GM23338 (cell line): ENCODE measurements around the gene PIK3AP1. TPM values are rescaled to one million over a fixed set of nuclear protein-coding genes. Genes with fewer than 3 reads are reported as not detected.

Experiments
- ATAC-seq: fragments of 200-7000 bp; cut with Tn5 transposase; 3 replicates; pipeline ENCODE4 v1.9.1; 2020
- DNase-seq: peaks from one replicate; pipeline ENCODE4 v3.0.0-alpha.2; 2015; ENCODE audit warnings: low spot score
- H2AFZ ChIP-seq: fragments of 200-600 bp; sonication (generic); 2 replicates; pipeline ENCODE4 v1.8.0; 2016; ENCODE audit warnings: antibody characterized with exemption, mild to moderate bottlenecking, moderate library complexity
- H3F3A ChIP-seq: fragments of 200-600 bp; sonication (generic); replicated peaks from 2 replicates; pipeline ENCODE4 v1.8.0; 2017; ENCODE audit warnings: antibody characterized with exemption, mixed run types, low read depth
- H3K27ac ChIP-seq: fragments of 200-600 bp; sonication (generic); 2 replicates; pipeline ENCODE4 v1.6.1; 2016; ENCODE audit warnings: low read depth
- H3K27me3 ChIP-seq: fragments of 200-600 bp; sonication (generic); 2 replicates; pipeline ENCODE4 v1.8.0; 2016; ENCODE audit warnings: mild to moderate bottlenecking, mixed run types, moderate library complexity; ENCODE audit not compliant: insufficient read depth
- H3K36me3 ChIP-seq: fragments of 200-600 bp; sonication (generic); 2 replicates; pipeline ENCODE4 v1.8.0; 2016; ENCODE audit warnings: mild to moderate bottlenecking; ENCODE audit not compliant: insufficient read depth
- H3K4me1 ChIP-seq: fragments of 200-600 bp; sonication (generic); 2 replicates; pipeline ENCODE4 v1.8.0; 2016; ENCODE audit warnings: mild to moderate bottlenecking, moderate library complexity; ENCODE audit not compliant: insufficient read depth
- H3K4me2 ChIP-seq: fragments of 200-600 bp; sonication (generic); 2 replicates; pipeline ENCODE4 v1.7.1; 2017; ENCODE audit warnings: mixed run types
- H3K4me3 ChIP-seq: fragments of 200-600 bp; sonication (generic); 2 replicates; pipeline ENCODE4 v1.6.1; 2016; ENCODE audit warnings: mixed run types
- H3K79me2 ChIP-seq: fragments of 200-600 bp; sonication (generic); replicated peaks from 2 replicates; pipeline ENCODE4 v1.8.0; 2017; ENCODE audit warnings: mild to moderate bottlenecking; ENCODE audit not compliant: insufficient read depth
- H3K9me2 ChIP-seq: fragments of 200-600 bp; sonication (generic); 2 replicates; pipeline ENCODE4 v1.8.0; 2017; ENCODE audit not compliant: insufficient read depth
- H4K20me1 ChIP-seq: fragments of 200-600 bp; sonication (generic); replicated peaks from 2 replicates; pipeline ENCODE4 v1.8.0; 2017; ENCODE audit warnings: mild to moderate bottlenecking; ENCODE audit not compliant: insufficient read depth
- H3K27ac Mint-ChIP-seq: 2 replicates; pipeline ENCODE4 v1.8.0; 2020; ENCODE audit warnings: inconsistent platforms, mild to moderate bottlenecking, moderate library complexity, mixed read lengths
- H3K27me3 Mint-ChIP-seq: 3 replicates; pipeline ENCODE4 v1.8.0; 2022; ENCODE audit warnings: low read depth, mild to moderate bottlenecking, moderate library complexity, mixed read lengths, inconsistent platforms; ENCODE audit not compliant: insufficient read depth, poor library complexity
- H3K36me3 Mint-ChIP-seq: 3 replicates; pipeline ENCODE4 v1.8.0; 2021; ENCODE audit warnings: low read depth, mild to moderate bottlenecking, inconsistent platforms, moderate library complexity, mixed read lengths
- H3K4me1 Mint-ChIP-seq: 3 replicates; pipeline ENCODE4 v1.8.0; 2020; ENCODE audit warnings: mild to moderate bottlenecking, inconsistent platforms, mixed read lengths
- H3K4me3 Mint-ChIP-seq: 3 replicates; pipeline ENCODE4 v1.8.0; 2021; ENCODE audit warnings: moderate library complexity, mild to moderate bottlenecking, inconsistent platforms, mixed read lengths
- H3K9me3 Mint-ChIP-seq: 3 replicates; pipeline ENCODE4 v1.8.0; 2020; ENCODE audit warnings: moderate library complexity, mild to moderate bottlenecking, inconsistent platforms, mixed read lengths
- CREB1 ChIP-seq: fragments of 250-450 bp; sonication (Bioruptor Pico); IDR thresholded peaks from 2 replicates; pipeline ENCODE4 v1.5.0; 2020; ENCODE audit warnings: low read depth, mild to moderate bottlenecking, moderate library complexity
- EZH2 ChIP-seq: fragments of 200-600 bp; sonication (generic); IDR thresholded peaks from one replicate; pipeline ENCODE4 v1.8.0; 2017; ENCODE audit warnings: antibody characterized with exemption, mild to moderate bottlenecking, low read depth; ENCODE audit not compliant: unreplicated experiment
- JUNB ChIP-seq: IDR thresholded peaks from one replicate; pipeline ENCODE4 v1.6.1; 2016; ENCODE audit warnings: antibody characterized with exemption; ENCODE audit not compliant: unreplicated experiment
- POLR2AphosphoS5 ChIP-seq: IDR thresholded peaks from 2 replicates; pipeline ENCODE4 v1.6.1; 2016; ENCODE audit warnings: antibody characterized with exemption, low read depth
- ZNF114 ChIP-seq: fragments of 250-450 bp; sonication (Bioruptor Pico); IDR thresholded peaks from 2 replicates; pipeline ENCODE4 v1.5.0; 2020; ENCODE audit warnings: mild to moderate bottlenecking, moderate library complexity
- polyA plus RNA-seq: library from polyadenylated mRNA; unstranded; fragments of >200 nt; fragmentation: Nextera tagmentation; extraction: Ambion mirVana; gene quantifications from 2 replicates; pipeline ENCODE4 v1.2.1, GENCODE V29; 2016
- total RNA-seq: library from RNA; depleted of rRNA; stranded (reverse); fragments of >200 nt; shearing (Covaris generic); gene quantifications from 2 replicates; pipeline ENCODE4 v1.2.3, GENCODE V29; 2014
- TF ChIP-seq, protein P1 (sequence below): IDR thresholded peaks from 2 replicates; pipeline ENCODE4 v1.6.1; 2016; ENCODE audit warnings: antibody characterized with exemption
- TF ChIP-seq, protein P2 (sequence below), 2 experiments: fragments of 200-600 bp in 1 of 2; sonication (generic) in 1 of 2; conservative IDR thresholded peaks; 2 replicates each; pipeline versions ENCODE4 v1.5.1 to v1.6.1; 2016 to 2017; ENCODE audit warnings: antibody characterized with exemption in 2 of 2, low read depth in 2 of 2, mild to moderate bottlenecking in 2 of 2, moderate library complexity in 1 of 2
- TF ChIP-seq, protein P3 (sequence below): IDR thresholded peaks from one replicate; pipeline ENCODE4 v1.6.1; 2018; ENCODE audit warnings: antibody characterized with exemption; ENCODE audit not compliant: unreplicated experiment

The PIK3AP1 gene
- total and polyA plus RNA-seq, 2 experiments from 2014 or later, result 0.65 to 2.3 TPM

DNA sequence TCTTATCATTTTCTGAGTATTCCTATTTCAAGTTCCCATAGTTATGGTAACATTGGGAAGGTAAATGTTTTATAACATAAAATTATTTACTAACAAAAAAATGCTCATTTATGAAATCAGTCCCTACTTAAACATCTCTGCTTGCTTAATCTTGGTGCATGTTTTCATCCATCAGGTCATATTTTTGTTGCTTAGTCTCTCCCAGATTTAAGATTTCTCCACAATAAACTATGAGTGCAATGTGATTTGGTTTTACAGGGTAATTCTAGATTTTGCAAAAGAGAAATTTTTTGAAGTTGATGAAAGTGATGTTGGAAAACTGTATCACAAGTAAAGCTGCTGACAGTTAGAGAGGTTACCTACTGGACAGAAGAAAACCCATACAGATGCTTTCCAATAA lies 28.6 kb downstream of the PIK3AP1 start (continued):
- TF ChIP-seq, protein P1, sequence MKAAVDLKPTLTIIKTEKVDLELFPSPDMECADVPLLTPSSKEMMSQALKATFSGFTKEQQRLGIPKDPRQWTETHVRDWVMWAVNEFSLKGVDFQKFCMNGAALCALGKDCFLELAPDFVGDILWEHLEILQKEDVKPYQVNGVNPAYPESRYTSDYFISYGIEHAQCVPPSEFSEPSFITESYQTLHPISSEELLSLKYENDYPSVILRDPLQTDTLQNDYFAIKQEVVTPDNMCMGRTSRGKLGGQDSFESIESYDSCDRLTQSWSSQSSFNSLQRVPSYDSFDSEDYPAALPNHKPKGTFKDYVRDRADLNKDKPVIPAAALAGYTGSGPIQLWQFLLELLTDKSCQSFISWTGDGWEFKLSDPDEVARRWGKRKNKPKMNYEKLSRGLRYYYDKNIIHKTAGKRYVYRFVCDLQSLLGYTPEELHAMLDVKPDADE, result no peak
- TF ChIP-seq ZNF114 (CRISPR knock-in tag) (no peak), CREB1 (CRISPR knock-in tag) (no peak), POLR2AphosphoS5 (no peak)

DNA sequence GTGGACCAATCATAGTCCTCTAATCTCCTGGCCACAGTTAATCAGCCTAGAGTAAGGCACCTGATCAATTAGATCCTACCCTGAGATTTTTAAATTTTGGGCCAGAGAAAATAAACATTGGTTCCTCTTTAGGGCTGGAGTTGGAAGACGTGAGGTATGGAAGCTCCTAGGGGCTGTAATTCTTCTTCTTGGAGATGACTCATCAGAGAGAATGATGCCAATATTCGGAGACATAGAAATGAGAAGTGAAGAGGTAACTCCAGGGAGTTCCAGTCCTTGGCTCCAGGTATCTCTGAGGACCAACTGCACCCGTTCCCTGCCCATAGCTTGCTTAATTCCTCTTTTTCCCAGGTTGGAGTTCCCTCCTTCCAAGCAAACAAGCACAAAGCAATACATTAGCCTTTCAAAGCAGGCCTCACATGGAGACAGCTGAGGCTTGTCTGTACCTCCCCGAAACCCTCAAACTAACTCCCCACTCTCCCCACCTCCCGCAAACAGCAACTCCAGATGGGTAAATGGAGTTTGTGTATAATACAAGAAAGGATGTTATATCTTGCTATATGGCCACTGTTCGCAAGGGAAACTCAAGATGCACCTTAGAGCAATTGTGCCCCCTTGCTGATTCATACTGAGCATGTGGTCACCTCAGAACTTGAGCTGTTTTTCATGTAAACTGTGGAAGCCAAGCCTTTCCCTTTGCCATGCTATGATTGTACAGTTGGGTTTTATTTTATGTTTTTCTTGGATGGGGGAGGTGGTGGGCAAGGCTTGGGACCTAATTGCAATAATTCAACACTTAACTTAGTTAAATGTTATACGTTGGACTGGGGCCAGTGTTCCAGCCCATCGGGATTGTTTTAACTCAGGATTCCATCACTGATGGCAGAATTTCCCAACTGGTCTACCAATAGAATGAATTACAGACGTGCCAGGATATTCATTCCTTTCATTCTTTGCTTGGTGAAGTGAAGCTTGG lies 29.3 kb downstream of the PIK3AP1 start:
- TF ChIP-seq ZNF114 (CRISPR knock-in tag), result no peak
- TF ChIP-seq, protein P2, sequence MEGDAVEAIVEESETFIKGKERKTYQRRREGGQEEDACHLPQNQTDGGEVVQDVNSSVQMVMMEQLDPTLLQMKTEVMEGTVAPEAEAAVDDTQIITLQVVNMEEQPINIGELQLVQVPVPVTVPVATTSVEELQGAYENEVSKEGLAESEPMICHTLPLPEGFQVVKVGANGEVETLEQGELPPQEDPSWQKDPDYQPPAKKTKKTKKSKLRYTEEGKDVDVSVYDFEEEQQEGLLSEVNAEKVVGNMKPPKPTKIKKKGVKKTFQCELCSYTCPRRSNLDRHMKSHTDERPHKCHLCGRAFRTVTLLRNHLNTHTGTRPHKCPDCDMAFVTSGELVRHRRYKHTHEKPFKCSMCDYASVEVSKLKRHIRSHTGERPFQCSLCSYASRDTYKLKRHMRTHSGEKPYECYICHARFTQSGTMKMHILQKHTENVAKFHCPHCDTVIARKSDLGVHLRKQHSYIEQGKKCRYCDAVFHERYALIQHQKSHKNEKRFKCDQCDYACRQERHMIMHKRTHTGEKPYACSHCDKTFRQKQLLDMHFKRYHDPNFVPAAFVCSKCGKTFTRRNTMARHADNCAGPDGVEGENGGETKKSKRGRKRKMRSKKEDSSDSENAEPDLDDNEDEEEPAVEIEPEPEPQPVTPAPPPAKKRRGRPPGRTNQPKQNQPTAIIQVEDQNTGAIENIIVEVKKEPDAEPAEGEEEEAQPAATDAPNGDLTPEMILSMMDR (conservative IDR thresholded peaks at IDR 0.05; ENCODE audit: low read depth in 2 of 2), result 0 out of 4 replicates have a peak, but pooled peaks of 1 of the 2 experiments have one; percentile 11
- peak overlapping the region; percentile 48; the same call in 1 of the 2 replicates for H2AFZ ChIP-seq

DNA sequence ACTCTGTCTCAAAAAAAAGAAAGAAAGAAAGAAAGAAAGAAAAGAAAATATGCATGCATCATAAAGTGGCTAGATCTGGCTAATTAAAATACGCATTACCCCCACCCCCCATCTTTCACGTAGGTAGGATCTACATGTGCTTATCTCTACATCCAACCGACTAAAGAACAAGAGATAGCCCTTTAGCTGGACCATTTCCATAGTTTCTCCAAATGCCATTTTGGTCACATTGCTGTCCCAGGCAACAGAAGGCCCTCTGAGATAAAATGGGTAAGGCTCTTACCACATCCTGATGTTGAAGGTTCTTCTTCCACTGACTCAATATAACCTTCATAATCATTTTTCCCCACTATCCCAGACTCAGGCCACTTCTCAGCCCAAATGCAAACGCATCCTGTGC lies 31.5 kb downstream of the PIK3AP1 start:
- no peaks in the 10 kb centered on the region for H3K9me2 ChIP-seq
- H4K20me1 ChIP-seq, result no peaks in the 10 kb centered on the region
- H3K27ac ChIP-seq, result no peak overlapping the region
- no peaks in the 10 kb centered on the region for H3K9me3 Mint-ChIP-seq
- H3K27me3 ChIP-seq, result no peaks in the 10 kb centered on the region
- peaks cover 6% of the 10 kb centered on the region; the same call in 1 of the 2 replicates for H3K4me1 ChIP-seq
- no peak overlapping the region for H3K4me3 ChIP-seq
- no peak overlapping the region for H3K4me3 Mint-ChIP-seq
- H3K36me3 Mint-ChIP-seq, result peaks cover 3% of the 10 kb centered on the region; the same call in 1 of the 3 replicates
- no peak for ATAC-seq
- H3K36me3 ChIP-seq, result no peaks in the 10 kb centered on the region
- H3K4me1 Mint-ChIP-seq, result peaks cover 12% of the 10 kb centered on the region
- H3K79me2 ChIP-seq, result no peaks in the 10 kb centered on the region
- H3K27me3 Mint-ChIP-seq, result peaks cover 3% of the 10 kb centered on the region
- no peak for DNase-seq
- no peaks in the 10 kb centered on the region for H3F3A ChIP-seq
- H3K27ac Mint-ChIP-seq, result no peak overlapping the region
- no peak overlapping the region for H2AFZ ChIP-seq
- no peak overlapping the region for H3K4me2 ChIP-seq
- TF ChIP-seq EZH2 (no peak), ZNF114 (CRISPR knock-in tag) (no peak), JUNB (no peak)
- TF ChIP-seq, protein P3, sequence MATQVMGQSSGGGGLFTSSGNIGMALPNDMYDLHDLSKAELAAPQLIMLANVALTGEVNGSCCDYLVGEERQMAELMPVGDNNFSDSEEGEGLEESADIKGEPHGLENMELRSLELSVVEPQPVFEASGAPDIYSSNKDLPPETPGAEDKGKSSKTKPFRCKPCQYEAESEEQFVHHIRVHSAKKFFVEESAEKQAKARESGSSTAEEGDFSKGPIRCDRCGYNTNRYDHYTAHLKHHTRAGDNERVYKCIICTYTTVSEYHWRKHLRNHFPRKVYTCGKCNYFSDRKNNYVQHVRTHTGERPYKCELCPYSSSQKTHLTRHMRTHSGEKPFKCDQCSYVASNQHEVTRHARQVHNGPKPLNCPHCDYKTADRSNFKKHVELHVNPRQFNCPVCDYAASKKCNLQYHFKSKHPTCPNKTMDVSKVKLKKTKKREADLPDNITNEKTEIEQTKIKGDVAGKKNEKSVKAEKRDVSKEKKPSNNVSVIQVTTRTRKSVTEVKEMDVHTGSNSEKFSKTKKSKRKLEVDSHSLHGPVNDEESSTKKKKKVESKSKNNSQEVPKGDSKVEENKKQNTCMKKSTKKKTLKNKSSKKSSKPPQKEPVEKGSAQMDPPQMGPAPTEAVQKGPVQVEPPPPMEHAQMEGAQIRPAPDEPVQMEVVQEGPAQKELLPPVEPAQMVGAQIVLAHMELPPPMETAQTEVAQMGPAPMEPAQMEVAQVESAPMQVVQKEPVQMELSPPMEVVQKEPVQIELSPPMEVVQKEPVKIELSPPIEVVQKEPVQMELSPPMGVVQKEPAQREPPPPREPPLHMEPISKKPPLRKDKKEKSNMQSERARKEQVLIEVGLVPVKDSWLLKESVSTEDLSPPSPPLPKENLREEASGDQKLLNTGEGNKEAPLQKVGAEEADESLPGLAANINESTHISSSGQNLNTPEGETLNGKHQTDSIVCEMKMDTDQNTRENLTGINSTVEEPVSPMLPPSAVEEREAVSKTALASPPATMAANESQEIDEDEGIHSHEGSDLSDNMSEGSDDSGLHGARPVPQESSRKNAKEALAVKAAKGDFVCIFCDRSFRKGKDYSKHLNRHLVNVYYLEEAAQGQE, result no peak
- TF ChIP-seq, protein P2 (conservative IDR thresholded peaks at IDR 0.05; ENCODE audit: low read depth in 2 of 2), result no peak

More for the DNA sequence above, 29.3 kb downstream of the PIK3AP1 start:
- no peak overlapping the region for H3K4me3 Mint-ChIP-seq
- Histone ChIP-seq H3K79me2 (no peaks in the 10 kb centered on the region), H3K4me1 (peaks cover 6% of the 10 kb centered on the region; the same call in 1 of the 2 replicates), H3K27ac (no peak overlapping the region), H4K20me1 (no peaks in the 10 kb centered on the region), H3F3A (no peaks in the 10 kb centered on the region), H3K4me3 (no peak overlapping the region), H3K4me2 (peak overlapping the region; percentile 25; the same call in 1 of the 2 replicates), H3K36me3 (no peaks in the 10 kb centered on the region), H3K27me3 (no peaks in the 10 kb centered on the region), H3K9me2 (no peaks in the 10 kb centered on the region)
- DNase-seq, result no peak
- no peak overlapping the region for H3K27ac Mint-ChIP-seq
- peaks cover 3% of the 10 kb centered on the region; the same call in 1 of the 3 replicates for H3K36me3 Mint-ChIP-seq
- H3K9me3 Mint-ChIP-seq, result no peaks in the 10 kb centered on the region
- ATAC-seq, result peak; percentile 90
- peaks cover 3% of the 10 kb centered on the region for H3K27me3 Mint-ChIP-seq
- peaks cover 12% of the 10 kb centered on the region for H3K4me1 Mint-ChIP-seq
